Trophoblast cell (in vitro differentiated cells and primary cell): Measurements from ENCODE around the gene DCC.

ENCODE experiments used
- DNase-seq, 2 donors: peaks; one replicate each; pipeline ENCODE4 v3.0.0-alpha.2; 2016
- H2AFZ ChIP-seq: 2 replicates; pipeline ENCODE4 v1.6.1; 2013; ENCODE audit warnings: low read length, moderate library complexity, mild to moderate bottlenecking; ENCODE audit not compliant: insufficient read depth, poor library complexity
- H2AK5ac ChIP-seq: 2 replicates; pipeline ENCODE4 v1.6.1; 2013; ENCODE audit warnings: mild to moderate bottlenecking, low read length
- H2BK120ac ChIP-seq: 2 replicates; pipeline ENCODE4 v1.6.1; 2013; ENCODE audit warnings: low read length, mild to moderate bottlenecking, moderate library complexity; ENCODE audit not compliant: insufficient read depth, poor library complexity
- H2BK12ac ChIP-seq: 2 replicates; pipeline ENCODE4 v1.6.1; 2013; ENCODE audit warnings: mild to moderate bottlenecking, low read length, moderate library complexity
- H2BK5ac ChIP-seq: 2 replicates; pipeline ENCODE4 v1.6.1; 2013; ENCODE audit warnings: low read length, low read depth, moderate library complexity, mild to moderate bottlenecking; ENCODE audit not compliant: poor library complexity
- H3K14ac ChIP-seq: 2 replicates; pipeline ENCODE4 v1.6.1; 2013; ENCODE audit warnings: mild to moderate bottlenecking, low read length
- H3K18ac ChIP-seq: 2 replicates; pipeline ENCODE4 v1.6.1; 2013; ENCODE audit warnings: mild to moderate bottlenecking, low read length
- H3K23ac ChIP-seq: 2 replicates; pipeline ENCODE4 v1.6.1; 2013; ENCODE audit warnings: low read length
- H3K27ac ChIP-seq: 2 replicates; pipeline ENCODE4 v1.5.1; 2013; ENCODE audit warnings: low read depth, mild to moderate bottlenecking, inconsistent platforms, low read length, moderate library complexity
- H3K27me3 ChIP-seq: 2 replicates; pipeline ENCODE4 v1.6.1; 2013; ENCODE audit warnings: inconsistent platforms, mild to moderate bottlenecking, low read length, moderate library complexity; ENCODE audit not compliant: insufficient read depth
- H3K36me3 ChIP-seq, 2 experiments: 1 replicate in 1 of 2; 2 replicates in 1 of 2; pipeline ENCODE4 v1.6.1; 2013; ENCODE audit warnings: low read length in 2 of 2, mild to moderate bottlenecking in 2 of 2, moderate library complexity in 1 of 2; ENCODE audit not compliant: insufficient read depth in 2 of 2, control insufficient read depth in 1 of 2
- H3K4ac ChIP-seq: 2 replicates; pipeline ENCODE4 v1.6.1; 2013; ENCODE audit warnings: low read depth, mild to moderate bottlenecking, low read length, moderate library complexity
- H3K4me1 ChIP-seq, 2 experiments: 1 replicate in 1 of 2; 2 replicates in 1 of 2; pipeline ENCODE4 v1.6.1; 2013; ENCODE audit warnings: low read length in 2 of 2, mild to moderate bottlenecking in 2 of 2, moderate library complexity in 1 of 2; ENCODE audit not compliant: insufficient read depth in 2 of 2, control insufficient read depth in 1 of 2
- H3K4me2 ChIP-seq: 2 replicates; pipeline ENCODE4 v1.6.1; 2013; ENCODE audit warnings: inconsistent platforms, mild to moderate bottlenecking, low read length, moderate library complexity
- H3K4me3 ChIP-seq: 2 replicates; pipeline ENCODE4 v1.5.1; 2013; ENCODE audit warnings: mild to moderate bottlenecking, low read depth, low read length, inconsistent platforms
- H3K79me1 ChIP-seq: one replicate; pipeline ENCODE4 v1.6.1; 2013; ENCODE audit warnings: low read length
- H3K79me2 ChIP-seq: 2 replicates; pipeline ENCODE4 v1.6.1; 2013; ENCODE audit warnings: low read length, mild to moderate bottlenecking; ENCODE audit not compliant: control insufficient read depth, insufficient read depth, poor library complexity
- H3K9ac ChIP-seq: 2 replicates; pipeline ENCODE4 v1.6.1; 2013; ENCODE audit warnings: mild to moderate bottlenecking, low read length
- H3K9me3 ChIP-seq: 2 replicates; pipeline ENCODE4 v1.6.1; 2013; ENCODE audit warnings: low read depth, mild to moderate bottlenecking, control low read depth, inconsistent platforms, low read length; ENCODE audit not compliant: insufficient read depth
- H4K12ac ChIP-seq: 2 replicates; pipeline ENCODE4 v1.6.1; 2013; ENCODE audit warnings: low read depth, mild to moderate bottlenecking, low read length, moderate library complexity
- H4K8ac ChIP-seq: 2 replicates; pipeline ENCODE4 v1.6.1; 2013; ENCODE audit warnings: low read depth, mild to moderate bottlenecking, low read length, moderate library complexity
- H4K91ac ChIP-seq: one replicate; pipeline ENCODE4 v1.6.1; 2013; ENCODE audit warnings: low read depth, mild to moderate bottlenecking, low read length, moderate library complexity
- WGBS: extraction: QIAGEN DNeasy Blood & Tissue Kit; methylation state at CpG from one replicate; pipeline ENCODE4 v1.1.7; 2013; ENCODE audit warnings: missing lambda C conversion rate; ENCODE audit not compliant: insufficient read length, insufficient coverage; ENCODE audit errors: extremely low coverage; 5-methylcytosine and 5-hydroxymethylcytosine counted together

DCC gene

GRCh38 chr18:53080687-53081086, 740.7 kb downstream of the DCC start:
- Histone ChIP-seq H4K12ac (no peak overlapping the region), H3K14ac (no peak overlapping the region), H2BK120ac (no peak overlapping the region), H4K8ac (no peak overlapping the region), H3K4me1 (no peaks in the 10 kb centered on the region), H3K4me2 (no peak overlapping the region), H2BK12ac (no peak overlapping the region), H3K79me1 (no peaks in the 10 kb centered on the region), H2AFZ (no peak overlapping the region), H3K27me3 (no peaks in the 10 kb centered on the region), H3K9ac (no peak overlapping the region), H2BK5ac (no peak overlapping the region), H3K36me3 (no peaks in the 10 kb centered on the region), H3K18ac (no peak overlapping the region), H3K4ac (no peak overlapping the region), H3K9me3 (no peaks in the 10 kb centered on the region), H3K4me3 (no peak overlapping the region), H3K79me2 (no peaks in the 10 kb centered on the region), H3K23ac (no peak overlapping the region), H2AK5ac (no peak overlapping the region), H3K27ac (no peak overlapping the region), H4K91ac (no peak overlapping the region)
- DNase-seq, result no peak
- WGBS, result no CpG with 5 or more reads among the region's 2 CpGs

- no peak overlapping the region for H3K27ac ChIP-seq
- no peak overlapping the region for H3K4ac ChIP-seq
- H4K12ac ChIP-seq, result no peak overlapping the region
- H3K4me1 ChIP-seq, result no peaks in the 10 kb centered on the region
- no peak overlapping the region for H2AK5ac ChIP-seq
- H3K79me2 ChIP-seq, result no peaks in the 10 kb centered on the region
- H4K91ac ChIP-seq, result no peak overlapping the region
- H3K79me1 ChIP-seq, result no peaks in the 10 kb centered on the region
- H2BK120ac ChIP-seq, result no peak overlapping the region
- H2BK5ac ChIP-seq, result no peak overlapping the region
- no peaks in the 10 kb centered on the region for H3K27me3 ChIP-seq
- H3K4me2 ChIP-seq, result no peak overlapping the region
- no peak overlapping the region for H4K8ac ChIP-seq
- WGBS, result no CpG with 5 or more reads among the region's 5 CpGs
- no peaks in the 10 kb centered on the region for H3K36me3 ChIP-seq
- H2BK12ac ChIP-seq, result no peak overlapping the region
- H3K9me3 ChIP-seq, result no peaks in the 10 kb centered on the region
- no peak overlapping the region for H3K23ac ChIP-seq
- H3K9ac ChIP-seq, result no peak overlapping the region
- H3K14ac ChIP-seq, result no peak overlapping the region
- no peak overlapping the region for H3K18ac ChIP-seq
- H3K4me3 ChIP-seq, result no peak overlapping the region
- DNase-seq, result no peak
- no peak overlapping the region for H2AFZ ChIP-seq
These were observed 753.6 kb downstream of the DCC start for GRCh38 chr18:53093636-53094035.

- Histone ChIP-seq H3K36me3 (no peaks in the 10 kb centered on the region), H3K27ac (no peak overlapping the region), H3K9ac (no peak overlapping the region), H3K4me2 (no peak overlapping the region), H3K79me2 (no peaks in the 10 kb centered on the region), H3K79me1 (no peaks in the 10 kb centered on the region), H2AK5ac (no peak overlapping the region), H3K27me3 (no peaks in the 10 kb centered on the region), H3K4me3 (no peak overlapping the region), H2AFZ (no peak overlapping the region), H2BK12ac (no peak overlapping the region), H4K8ac (no peak overlapping the region), H3K23ac (no peak overlapping the region), H2BK120ac (no peak overlapping the region), H3K4ac (no peak overlapping the region), H3K14ac (no peak overlapping the region), H3K4me1 (no peaks in the 10 kb centered on the region), H4K91ac (no peak overlapping the region), H3K18ac (no peak overlapping the region), H4K12ac (no peak overlapping the region), H3K9me3 (no peaks in the 10 kb centered on the region), H2BK5ac (no peak overlapping the region)
- DNase-seq, result no peak
- WGBS, result no CpG with 5 or more reads among the region's 5 CpGs
These were observed 761.6 kb downstream of the DCC start for GRCh38 chr18:53101536-53102105.

GRCh38 chr18:53114441-53114840, 774.4 kb downstream of the DCC start:
- no CpG with 5 or more reads among the region's 3 CpGs for WGBS

More at GRCh38 chr18:53114441-53114840, 774.4 kb downstream of the DCC start:
- Histone ChIP-seq H4K8ac (no peak overlapping the region), H3K4me1 (no peaks in the 10 kb centered on the region), H2BK12ac (no peak overlapping the region), H3K14ac (no peak overlapping the region), H3K79me1 (no peaks in the 10 kb centered on the region), H3K9me3 (no peaks in the 10 kb centered on the region), H4K91ac (no peak overlapping the region), H3K9ac (no peak overlapping the region), H3K79me2 (no peaks in the 10 kb centered on the region), H3K36me3 (no peaks in the 10 kb centered on the region), H2BK120ac (no peak overlapping the region), H3K27me3 (no peaks in the 10 kb centered on the region), H3K27ac (no peak overlapping the region), H3K18ac (no peak overlapping the region), H3K4me3 (no peak overlapping the region), H2AK5ac (no peak overlapping the region), H4K12ac (no peak overlapping the region), H3K23ac (no peak overlapping the region), H2AFZ (no peak overlapping the region), H3K4me2 (no peak overlapping the region), H3K4ac (no peak overlapping the region), H2BK5ac (no peak overlapping the region)
- DNase-seq, result no peak
